Activated CD4-positive, alpha-beta T cell treated with anti-CD3 and anti-CD28 coated beads for 4 hours (primary cell): ENCODE data around the gene HECTD1.
"Not testable (repeated sequence)": the region's sequence is repeated elsewhere in the genome, so short reads cannot be mapped to it uniquely, and the experiment has no call there.

Experiments used
- DNase-seq, 2 donors: peaks; one replicate each; pipeline ENCODE4 v3.0.0-alpha.2; 2020

HECTD1 gene

DNA sequence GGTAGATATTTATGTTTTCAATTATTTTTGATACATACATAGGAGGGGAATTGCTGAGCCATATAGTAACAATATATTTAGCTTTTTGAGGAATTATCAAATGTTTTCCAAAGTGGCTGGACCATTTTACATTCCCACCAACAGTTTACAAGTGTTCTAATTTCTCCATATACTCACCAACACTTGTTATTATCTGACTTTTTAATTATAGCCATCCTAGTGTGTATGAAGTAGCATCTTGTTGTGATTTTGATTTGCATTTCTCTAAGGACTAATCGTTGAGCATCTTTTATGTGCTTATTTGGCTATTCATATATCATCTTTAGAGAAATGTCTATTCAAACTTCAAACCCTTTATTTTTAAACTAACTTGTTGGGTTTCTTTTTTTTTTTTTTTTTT is 17.2 kb upstream of the HECTD1 start:
- no peak for DNase-seq

DNA sequence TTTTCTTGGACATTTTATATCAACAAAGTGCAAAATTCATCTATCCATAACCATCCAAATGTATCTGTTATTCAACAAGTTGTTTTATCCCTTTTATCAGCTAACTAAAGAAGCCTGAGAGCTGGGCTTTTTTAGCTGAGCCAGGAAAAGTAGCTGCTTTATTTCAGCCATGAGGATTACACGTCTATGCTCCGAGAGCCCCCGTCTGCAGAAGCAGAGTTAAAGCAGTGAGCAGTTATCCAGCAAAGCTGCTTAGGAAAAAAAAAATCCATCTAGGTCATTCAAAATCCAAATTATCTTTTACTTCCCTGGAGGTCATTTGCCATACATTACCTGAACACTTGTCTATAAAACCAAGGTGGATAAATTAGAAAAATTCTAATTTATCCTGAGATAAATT is 15.7 kb upstream of the HECTD1 start:
- no peak for DNase-seq

DNA sequence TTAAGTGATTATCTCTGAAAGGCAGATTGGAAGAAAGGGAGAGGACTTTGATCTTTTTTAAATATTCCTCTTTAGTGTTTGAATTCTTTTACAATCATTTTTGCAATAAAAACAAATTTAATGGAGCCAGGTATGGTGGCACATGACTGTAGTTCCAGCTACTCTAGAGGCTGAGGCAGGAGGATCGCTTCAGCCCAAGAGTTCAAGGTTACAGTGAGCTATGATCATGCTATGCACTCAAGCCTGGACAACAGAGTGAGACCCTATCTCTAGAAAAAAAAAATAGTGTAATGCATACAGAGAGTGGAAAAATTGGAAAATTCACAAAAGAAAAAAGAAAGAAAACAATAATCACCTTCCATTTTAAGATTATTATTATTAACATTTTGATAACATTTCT is 15.2 kb upstream of the HECTD1 start:
- no peak for DNase-seq

DNA sequence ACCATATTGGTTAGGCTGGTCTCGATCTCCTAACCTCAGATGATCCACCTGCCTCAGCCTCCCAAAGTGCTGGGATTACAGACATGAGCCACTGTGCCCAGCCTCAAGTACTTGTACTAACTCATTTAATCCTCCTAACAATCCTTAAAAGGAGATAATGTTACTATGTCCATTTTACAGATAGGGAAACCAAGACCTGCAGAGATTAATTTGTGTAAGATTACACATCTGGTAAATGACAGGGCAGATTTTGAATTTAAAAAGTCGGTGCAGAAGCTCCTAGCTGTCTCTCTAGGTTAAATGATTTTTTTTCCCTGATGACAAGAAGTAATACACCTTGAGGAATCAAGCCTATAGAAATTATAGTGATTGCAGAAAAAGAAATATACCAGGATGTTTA is 13.7 kb upstream of the HECTD1 start:
- no peak for DNase-seq

DNA sequence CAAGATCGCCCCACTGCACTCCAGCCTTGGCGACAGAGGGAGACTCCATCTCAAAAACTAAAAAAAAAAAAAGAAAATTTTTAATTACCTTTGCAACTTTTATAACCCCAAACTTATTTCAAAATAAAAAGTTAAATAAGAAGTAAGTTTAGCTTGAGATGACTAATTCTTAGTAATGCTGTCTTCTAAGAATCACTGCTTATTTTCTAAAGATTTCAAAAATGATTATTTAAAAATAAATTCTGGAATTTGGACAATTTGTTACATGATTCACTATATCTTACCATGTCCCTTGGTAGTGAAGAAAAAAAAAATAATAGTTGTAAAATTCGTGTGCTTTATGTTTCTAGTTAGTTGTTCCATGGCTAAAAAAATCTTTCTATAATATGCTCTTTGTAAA is 11.6 kb upstream of the HECTD1 start:
- DNase-seq = no peak

DNA sequence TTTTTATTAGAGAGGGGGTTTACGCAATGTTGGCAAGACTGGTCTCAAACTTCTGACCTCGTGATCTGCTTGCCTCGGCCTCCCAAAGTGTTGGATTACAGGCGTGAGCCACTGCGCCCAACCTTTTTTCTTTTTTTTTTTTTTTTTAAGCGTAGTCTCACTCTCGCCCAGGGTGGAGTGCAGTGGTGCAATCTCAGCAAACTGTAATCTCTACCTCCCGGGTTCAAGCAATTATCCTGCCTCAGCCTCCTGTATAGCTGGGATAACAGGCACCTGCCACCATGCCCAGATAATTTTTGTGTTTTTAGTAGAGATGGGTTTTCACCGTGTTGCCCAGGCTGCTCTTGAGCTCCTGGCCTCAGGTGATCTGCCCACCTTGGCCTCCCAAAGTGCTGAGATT is 8.8 kb upstream of the HECTD1 start:
- no peak for DNase-seq

DNA sequence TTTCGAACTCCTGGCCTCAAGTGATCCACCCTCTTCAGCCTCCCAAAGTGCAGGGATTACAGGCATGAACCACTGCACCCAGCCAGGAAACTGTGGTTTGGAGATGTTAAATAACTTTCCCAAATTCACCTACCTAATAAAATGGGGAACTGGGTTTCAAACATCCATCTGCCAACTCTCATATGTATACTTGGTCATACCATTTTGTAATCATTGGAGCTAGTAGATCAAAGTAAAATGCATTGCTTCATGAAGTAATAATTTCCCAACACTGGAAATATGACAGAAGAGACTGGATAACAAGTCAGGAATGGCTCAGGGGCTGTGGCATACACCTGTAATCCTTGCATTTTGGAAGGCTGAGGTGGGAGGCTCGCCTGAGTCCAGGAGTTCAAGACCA is 5.3 kb upstream of the HECTD1 start:
- no peak for DNase-seq

DNA sequence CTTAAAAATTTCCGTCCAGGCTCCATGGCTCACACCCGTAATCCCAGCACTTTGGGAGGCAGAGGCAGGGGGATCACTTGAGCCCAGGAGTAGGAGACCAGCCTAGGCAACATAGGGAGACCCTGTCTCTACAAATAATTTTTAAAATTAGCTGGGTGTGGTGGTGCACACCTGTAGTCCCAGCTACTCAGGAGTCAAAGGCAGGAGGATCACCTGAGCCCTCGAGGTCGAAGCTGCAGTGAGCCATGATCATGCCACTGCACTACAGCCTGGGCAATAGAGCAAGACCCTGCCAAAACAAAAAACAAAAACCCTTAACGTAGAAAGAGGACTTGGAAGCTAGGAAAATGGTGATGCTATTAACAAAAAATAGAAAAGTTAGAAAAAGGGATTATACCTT is 2.0 kb upstream of the HECTD1 start:
- DNase-seq = no peak

DNA sequence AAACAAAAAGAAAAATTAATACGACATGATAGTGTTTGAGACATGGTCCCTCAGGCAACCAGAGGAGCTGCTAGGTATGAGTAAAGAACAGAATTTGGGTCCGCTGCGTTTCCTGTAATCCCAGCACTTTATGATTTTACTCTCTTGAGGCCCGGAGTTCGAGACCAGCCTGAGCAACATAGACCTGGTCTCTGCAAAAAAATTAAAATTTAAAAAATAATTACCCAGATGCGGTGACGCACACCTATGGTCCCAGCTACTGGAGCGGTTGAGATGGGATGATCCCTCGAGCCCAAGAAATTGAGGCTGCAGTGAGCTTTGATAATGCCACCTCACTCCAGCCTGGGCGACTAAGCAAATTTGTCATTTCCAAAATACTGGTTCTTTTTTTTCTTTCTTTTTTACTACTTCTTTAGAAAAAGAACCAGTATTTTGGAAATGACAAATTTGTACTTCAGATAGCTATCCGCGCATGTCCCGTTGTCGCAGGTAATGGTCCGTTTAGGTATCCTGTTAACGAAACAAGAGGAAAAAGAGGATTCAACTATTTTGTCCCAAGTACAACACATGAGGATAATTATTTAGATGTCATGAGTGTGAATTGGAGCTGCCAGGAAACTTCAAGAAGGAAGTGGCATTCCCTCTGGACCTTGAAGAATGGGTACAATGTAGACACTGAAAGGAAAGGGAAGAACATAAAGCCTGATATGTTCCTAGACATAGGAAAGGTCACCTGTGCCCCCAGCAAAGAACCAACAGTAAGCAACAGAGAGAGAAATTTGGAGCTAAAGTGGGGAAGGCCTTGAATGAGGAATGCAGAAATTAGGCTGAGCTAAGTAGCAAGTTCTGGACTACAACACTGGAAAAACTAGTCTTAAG is 1.2 kb upstream of the HECTD1 start:
- peak in 1 of 2 donors; percentile 22 for DNase-seq

DNA sequence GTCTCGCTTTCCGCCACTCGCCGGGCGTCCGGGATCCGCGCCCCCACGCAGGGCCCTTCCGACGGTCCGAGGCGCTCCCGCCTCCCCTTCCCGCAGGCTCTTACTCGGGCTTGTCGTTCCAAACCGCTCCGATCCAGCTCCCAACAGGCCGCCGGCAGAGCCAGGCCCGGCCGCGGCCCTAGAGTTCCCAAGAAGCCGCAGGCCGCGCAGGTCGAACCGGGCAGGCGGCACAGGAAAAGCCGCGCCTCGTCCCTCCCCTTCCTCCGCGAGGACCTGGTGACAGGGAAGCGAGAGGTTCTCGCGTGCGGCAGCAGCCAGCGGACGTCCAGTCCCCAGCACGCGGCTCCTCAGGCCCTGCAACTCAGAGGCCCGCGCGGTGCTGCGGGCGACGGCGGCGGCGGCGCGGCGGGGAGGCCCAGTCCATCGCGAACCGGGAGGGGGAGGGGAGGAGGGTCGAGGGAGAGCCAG is 272 bp downstream of the HECTD1 start:
- no peak for DNase-seq

DNA sequence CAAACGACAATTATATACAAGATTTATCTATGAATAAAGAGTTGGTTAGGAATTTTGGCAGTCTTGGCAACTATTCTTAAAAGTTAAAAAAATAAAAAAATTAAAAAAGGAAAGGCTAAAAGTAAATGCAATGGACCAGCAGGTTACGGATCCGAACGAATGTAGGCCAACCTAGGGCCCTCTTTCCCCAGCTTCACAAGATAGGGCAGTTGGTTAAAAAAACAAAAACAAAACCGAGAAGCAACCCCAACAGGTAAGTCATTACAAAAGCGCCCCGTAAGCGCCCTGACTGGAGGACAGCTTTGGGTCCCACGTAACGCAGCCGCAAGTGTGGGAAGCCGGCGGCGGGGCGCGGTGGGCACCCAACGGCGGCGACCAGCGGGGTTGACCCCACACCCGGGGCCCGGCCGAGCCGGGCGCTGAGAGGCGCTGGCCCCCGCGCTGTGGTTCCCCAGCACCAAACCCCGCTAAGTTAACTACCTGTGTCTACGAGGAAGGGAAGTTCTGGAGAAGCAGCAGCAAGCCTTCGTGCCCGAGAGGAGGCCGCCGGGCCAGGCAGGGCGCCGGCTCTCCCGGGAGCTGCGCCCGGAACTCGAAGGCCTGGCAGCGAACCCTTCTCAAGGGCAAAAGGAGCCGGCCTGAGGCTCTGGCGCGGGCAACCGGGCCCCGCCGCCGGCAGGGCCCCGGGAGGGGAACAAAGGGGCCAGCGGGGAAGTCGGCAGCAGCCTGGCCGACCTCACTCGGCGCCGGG is 882 bp downstream of the HECTD1 start:
- DNase-seq = peak; percentile 40 to 60

DNA sequence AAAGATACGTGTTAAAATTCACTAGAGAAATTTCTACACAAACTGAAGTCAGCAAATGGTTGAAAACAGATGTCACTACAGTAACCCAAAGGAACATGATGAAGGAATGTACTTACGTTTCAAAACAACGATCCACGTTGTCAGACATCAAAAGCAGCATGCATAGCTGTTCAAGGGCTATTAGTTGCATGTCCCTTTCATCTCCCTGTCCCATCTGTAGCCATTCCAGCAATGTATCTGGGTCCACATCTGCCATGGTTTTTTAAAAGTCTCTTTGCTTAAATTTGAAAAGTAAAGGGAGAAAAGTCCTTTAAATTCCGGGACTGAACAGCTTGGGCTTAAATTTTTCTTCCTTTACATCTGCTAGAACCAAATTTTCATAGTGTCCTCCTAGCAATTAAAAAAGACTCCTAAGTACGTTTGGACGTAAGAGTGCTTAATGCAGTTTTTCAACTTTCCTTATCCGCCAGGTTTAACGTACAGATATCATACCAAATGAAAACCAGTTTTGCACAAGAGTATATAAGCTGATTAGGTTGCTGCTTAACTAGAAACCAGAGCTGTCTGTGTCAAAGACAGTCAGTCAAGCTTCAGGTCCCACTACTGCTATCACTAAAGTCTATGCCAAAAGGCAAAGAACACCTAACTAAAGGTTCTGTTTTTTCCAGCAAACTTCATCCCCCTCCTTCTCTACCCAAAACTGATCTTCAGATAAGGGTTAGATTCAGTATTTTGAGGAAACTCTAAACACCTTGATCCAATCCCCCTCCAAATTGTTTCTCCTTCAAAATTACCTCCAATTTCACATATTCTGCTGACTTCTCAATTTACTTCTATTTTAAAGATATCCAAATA is 1.7 kb downstream of the HECTD1 start:
- no peak for DNase-seq

DNA sequence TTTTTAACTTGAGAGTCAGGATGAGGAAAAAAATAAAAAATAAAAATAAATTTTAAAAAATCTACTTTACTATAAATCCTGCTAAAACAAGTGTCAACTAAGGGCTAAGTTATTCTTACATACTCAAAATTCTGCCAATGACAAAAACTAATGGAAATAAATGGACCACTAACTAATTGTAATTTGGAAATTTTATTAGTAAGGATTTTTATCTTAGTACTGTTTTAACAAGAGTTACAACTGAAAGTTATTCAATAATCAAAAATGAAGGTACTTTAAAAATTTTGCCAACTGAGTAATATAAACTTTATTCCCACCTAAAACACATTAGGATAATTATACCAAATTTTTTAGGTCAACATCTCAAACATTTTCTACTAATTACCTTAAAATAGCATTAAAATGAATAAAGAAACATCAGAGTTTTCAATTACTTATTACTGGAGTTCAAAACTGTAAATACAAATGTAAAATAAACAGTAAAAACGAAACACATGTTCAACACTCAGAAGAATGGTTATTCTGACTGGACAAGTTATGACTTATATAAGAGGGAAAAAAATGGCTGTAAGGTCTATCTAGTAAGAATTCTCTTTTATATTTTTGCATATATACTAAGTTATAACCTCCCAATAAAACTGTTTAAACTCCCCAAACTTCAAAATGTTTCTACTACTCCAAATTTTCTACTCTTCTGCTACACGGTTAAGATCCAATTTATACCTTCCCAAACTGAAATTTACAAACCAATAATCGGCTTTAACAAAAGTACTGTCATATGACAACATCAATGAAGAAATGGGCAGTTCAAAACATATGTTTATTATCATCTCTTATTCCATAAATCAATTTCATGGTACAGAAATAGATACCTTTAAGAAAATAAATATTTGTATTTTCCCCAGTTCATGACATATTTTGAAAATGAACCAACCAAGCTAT is 2.7 kb downstream of the HECTD1 start:
- no peak for DNase-seq

DNA sequence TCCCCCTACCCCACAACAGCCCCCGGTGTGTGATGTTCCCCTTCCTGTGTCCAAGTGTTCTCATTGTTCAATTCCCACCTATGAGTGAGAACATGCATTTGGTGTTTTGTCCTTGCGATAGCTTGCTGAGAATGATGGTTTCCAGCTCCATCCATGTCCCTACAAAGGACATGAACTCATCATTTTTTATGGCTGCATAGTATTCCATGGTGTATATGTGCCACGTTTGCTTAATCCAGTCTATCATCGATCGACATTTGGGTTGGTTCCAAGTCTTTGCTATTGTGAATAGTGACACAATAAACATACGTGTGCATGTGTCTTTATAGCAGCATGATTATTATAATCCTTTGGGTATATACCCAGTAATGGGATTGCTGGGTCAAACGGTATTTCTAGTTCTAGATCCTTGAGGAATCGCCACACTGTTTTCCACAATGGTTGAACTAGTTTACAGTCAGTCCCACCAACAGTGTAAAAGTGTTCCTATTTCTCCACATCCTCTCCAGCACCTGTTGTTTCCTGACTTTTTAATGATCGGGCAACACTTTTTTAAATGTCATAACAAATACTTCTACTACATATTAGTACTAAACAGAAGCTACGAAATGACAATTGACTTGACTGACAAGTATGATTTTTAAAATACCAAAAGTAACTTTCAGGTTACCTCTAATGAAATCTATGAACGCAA is 3.5 kb downstream of the HECTD1 start:
- not testable (repeated sequence) for DNase-seq

DNA sequence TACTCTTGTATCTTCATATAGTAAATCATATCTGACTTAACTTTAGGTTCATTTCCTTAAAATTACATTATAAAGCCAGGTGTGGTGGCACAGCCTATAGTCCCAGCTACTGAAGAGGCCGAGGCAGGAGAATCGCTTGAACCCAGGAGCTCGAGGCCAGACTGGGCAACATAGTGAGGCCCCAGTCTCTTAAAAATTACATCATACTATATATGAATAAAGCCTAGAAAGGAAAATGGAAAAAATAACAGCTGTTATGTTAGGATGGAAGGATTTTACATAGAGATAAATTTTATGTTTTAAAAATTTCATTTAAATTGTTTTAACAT is 4.2 kb downstream of the HECTD1 start:
- no peak for DNase-seq

DNA sequence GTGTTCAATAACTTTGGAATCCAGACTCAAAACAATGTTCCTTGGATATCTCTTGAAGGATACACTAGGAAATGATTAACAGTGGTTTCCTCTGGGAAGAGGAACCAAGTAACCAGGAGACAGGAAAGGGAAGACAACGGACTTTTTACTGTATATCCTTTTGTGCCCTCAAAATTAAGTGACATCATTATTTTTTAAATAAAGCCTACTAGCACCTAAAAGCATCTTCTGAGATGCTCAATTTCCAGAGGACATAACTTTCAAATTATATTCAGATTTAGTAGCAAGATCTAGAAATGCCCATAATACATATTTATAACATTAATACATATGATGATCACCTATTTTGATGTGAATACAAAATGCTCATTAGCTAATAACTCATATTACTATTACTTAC is 6.5 kb downstream of the HECTD1 start:
- no peak for DNase-seq

DNA sequence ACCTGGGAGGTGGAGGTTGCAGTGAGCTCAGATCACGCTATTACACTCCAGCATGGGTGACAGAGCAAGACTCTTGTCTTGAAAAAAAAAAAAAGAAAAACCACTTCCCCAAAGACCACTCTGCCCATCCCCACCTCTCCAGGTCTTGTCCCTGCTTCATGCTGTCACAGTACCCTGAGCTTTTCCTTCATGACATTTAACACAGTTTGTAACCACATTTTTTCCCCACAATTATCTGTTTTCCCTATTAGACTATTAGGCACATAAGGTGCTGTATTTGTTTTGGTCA is 6.9 kb downstream of the HECTD1 start:
- DNase-seq = no peak

DNA sequence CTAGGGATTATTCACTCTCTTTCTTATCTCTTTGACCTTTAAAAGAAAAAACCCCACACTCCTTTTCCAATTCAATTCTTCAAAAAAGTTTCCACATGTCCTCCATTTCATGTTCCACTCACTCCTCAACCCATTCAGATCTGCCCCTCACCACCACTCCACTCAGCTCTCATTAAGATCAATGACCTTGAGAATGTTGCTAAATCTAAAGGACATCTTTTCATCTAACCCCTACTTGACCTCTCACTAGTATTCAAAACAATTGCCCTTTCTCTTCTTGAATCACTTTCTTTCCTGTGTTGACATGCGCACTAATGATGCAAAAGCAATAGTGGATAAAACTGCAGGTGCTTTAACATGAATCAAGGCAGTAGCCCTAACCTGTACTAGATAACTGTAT is 9.9 kb downstream of the HECTD1 start:
- DNase-seq = no peak

DNA sequence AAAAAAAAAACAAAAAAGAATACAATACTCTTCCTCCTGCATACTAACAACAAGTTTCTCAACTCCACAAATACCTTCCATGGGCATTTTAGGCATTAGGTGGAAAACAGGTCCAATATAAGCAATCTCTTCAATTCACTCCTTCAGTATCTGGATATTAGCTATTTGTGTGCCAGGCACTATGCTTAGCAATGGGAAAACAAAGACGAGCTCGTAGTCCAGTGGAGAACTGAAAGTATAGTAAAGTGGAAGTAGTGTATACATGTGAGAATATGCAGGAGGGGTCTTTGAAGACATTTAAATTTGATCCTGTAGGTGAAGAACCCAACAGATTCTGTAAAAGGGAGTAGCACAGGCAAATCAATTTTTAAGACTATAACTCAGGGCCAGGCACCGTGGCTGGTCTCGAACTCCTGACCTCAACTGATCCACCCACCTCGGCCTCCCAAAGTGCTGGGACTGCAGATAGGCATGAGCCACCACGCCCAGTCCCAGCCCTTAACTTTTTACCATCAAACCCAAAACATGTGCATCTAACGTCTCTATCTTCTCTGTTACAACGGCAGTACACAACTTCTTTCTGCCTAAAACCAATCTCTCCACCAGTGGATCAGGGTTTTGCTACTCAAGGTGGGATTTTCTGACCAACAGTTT is 10.6 kb downstream of the HECTD1 start:
- DNase-seq = no peak

DNA sequence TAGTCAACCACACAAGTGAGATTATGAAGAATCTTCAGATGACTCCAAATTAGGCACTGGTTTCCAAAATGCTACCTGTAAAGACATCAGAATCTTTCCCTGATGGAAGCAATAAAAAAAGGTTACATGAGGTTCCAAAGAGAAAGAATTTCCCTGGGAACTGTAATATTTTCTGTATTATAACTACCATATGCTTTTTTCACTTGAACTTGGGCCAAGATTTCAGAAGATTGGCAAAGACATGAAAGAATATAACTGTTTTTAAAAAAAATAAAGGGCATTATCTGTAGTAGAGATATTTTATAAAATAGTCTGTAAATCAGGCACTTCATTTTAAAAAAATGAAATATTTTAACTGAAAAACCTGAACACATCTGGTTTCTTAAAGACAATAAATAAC is 12.9 kb downstream of the HECTD1 start:
- no peak for DNase-seq

DNA sequence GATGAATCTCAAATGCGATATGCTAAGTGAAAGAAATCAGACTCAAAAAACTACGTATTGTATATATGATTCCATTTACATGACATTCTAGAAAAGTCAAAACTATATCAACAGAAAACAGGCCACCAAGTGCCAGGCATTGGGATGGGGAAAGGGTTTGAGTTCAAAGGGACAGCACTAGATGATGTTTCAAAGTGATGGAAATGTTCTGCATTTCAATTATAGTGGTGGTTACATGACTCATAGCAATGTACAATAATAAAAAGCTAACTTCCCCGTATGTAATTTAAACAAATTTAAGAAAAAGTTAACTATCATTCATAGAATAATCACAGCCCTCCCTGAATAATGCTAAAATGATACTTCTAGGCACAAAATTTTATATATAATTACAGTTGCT is 13.5 kb downstream of the HECTD1 start:
- DNase-seq = no peak
